GM03348 (cell line): Measurements from ENCODE around the gene CAPZA3.
"Not testable (repeated sequence)": the region's sequence is repeated elsewhere in the genome, so short reads cannot be mapped to it uniquely, and the experiment has no call there.

ENCODE experiments used
- DNase-seq: peaks from one replicate; pipeline ENCODE4 v3.0.0; 2012; ENCODE audit warnings: low spot score

CAPZA3 gene

GRCh38 chr12:18737819-18738218 lies at the start of gene CAPZA3, which contains the start of gene PLCZ1:
Gene CAPZA3, plus strand, starts transcription at chr12:18738119. Its CDS starts 150 bp downstream, at chr12:18738269.
Gene PLCZ1, minus strand, starts transcription at chr12:18738012. Its CDS starts 641 bp downstream, at chr12:18737371.
- no peak for DNase-seq

- DNase-seq, result no peak
These were observed 48.1 kb upstream of the CAPZA3 start for GRCh38 chr12:18689771-18690170.

- DNase-seq, result peak; percentile 53
These were observed 47.3 kb upstream of the CAPZA3 start for GRCh38 chr12:18690653-18691052.

- not testable (repeated sequence) for DNase-seq
These were observed 43.9 kb upstream of the CAPZA3 start for GRCh38 chr12:18693986-18694385.

- peak; percentile 55 for DNase-seq
These were observed 40.8 kb upstream of the CAPZA3 start for GRCh38 chr12:18696971-18697602.

- peak; percentile 91 for DNase-seq
These were observed 37.6 kb upstream of the CAPZA3 start for GRCh38 chr12:18700271-18700670.

- DNase-seq, result no peak
These were observed 34.6 kb upstream of the CAPZA3 start for GRCh38 chr12:18703321-18703720.

- DNase-seq, result peak; percentile 16
These were observed 34.0 kb upstream of the CAPZA3 start for GRCh38 chr12:18703911-18704310.

- DNase-seq, result no peak
These were observed 31.1 kb upstream of the CAPZA3 start for GRCh38 chr12:18706798-18707197.

GRCh38 chr12:18716236-18716635 lies 21.7 kb upstream of the CAPZA3 start:
- no peak for DNase-seq

GRCh38 chr12:18718462-18718861 lies 19.5 kb upstream of the CAPZA3 start:
- DNase-seq, result no peak

- no peak for DNase-seq
These were observed 17.9 kb upstream of the CAPZA3 start for GRCh38 chr12:18719922-18720510.

GRCh38 chr12:18720690-18721089 lies 17.2 kb upstream of the CAPZA3 start:
- DNase-seq, result no peak

GRCh38 chr12:18721452-18721851 lies 16.5 kb upstream of the CAPZA3 start:
- DNase-seq, result no peak

GRCh38 chr12:18723752-18724151 lies 14.2 kb upstream of the CAPZA3 start:
- DNase-seq, result peak; percentile 11

- no peak for DNase-seq
These were observed 6.8 kb upstream of the CAPZA3 start for GRCh38 chr12:18731156-18731555.

- peak; percentile 79 for DNase-seq
These were observed 10.0 kb downstream of the CAPZA3 start for GRCh38 chr12:18747895-18748294.

GRCh38 chr12:18749386-18749957 lies 11.6 kb downstream of the CAPZA3 start:
- DNase-seq, result no peak

GRCh38 chr12:18750085-18750484 lies 12.2 kb downstream of the CAPZA3 start:
- DNase-seq, result peak; percentile 6

- DNase-seq, result no peak
These were observed 13.9 kb downstream of the CAPZA3 start for GRCh38 chr12:18751866-18752265.

- peak; percentile 83 for DNase-seq
These were observed 14.5 kb downstream of the CAPZA3 start for GRCh38 chr12:18752280-18752920.

- no peak for DNase-seq
These were observed 15.0 kb downstream of the CAPZA3 start for GRCh38 chr12:18752947-18753346.
